HG03097 (cell line): ENCODE measurements around the gene CREBBP.

Experiments
- ATAC-seq: cut with Tn5 transposase; IDR thresholded peaks from one replicate; pipeline ENCODE4 v1.9.1; 2021; ENCODE audit not compliant: unreplicated experiment, low FRiP score

CREBBP gene

DNA sequence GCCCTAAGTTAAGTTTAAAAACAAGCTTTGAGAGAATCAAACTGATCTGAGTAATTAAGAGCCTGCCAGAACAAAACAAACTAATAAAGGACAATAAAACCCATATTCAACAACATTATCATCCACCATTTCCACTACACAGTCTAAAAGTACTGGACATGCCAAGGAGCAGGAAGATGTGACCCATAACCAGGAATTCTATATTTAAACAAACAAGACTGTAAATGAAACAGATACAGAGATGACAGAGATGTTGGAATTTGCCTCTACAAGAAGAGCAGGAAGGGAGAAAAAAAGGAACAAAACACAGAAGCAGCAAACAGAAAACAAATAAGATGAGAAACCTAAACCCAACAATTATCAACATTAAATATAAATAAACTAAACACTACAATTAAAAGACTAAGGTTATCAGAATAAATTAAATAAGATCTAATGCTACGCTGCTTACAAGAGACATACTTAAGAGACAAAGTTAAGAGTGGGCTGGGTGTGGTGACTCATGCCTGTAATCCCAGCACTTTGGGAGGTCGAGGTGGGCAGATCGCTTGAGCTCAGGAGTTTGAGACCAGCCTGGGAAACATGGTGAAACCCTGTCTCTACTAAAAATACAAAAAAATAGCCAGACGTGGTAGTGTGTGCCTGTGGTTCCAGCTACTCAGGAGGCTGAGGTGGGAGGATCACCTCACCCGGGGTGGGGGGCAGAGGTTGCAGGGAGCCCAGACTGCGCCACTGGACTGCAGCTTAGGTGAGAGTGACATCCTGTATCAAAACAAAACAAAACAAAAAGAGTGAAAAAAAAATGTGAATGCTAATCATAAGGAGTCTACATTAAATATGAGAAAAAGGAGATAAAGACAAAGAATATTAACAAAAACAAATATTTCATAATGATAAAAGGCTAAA, 50.6 kb downstream of the CREBBP start:
- ATAC-seq, result no peak

DNA sequence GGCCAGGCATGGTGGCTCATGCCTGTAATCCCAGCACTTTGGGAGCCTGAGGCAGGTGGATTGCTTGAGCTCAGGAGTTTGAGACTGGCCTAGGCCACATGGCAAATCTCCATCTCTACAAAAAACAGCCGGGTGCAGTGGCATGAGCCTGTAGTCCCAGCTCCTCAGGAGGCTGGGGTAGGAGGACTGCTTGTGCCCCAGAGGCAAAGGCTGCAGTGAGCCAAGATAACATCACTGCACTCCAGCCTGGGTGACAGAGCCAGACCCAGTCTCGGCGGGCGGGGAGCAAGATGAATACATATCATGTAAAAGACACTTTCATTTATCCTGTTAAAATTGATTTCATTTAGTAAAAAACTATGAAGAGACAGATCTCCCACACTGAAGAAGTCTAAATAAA, 54.6 kb downstream of the CREBBP start:
- no peak for ATAC-seq

DNA sequence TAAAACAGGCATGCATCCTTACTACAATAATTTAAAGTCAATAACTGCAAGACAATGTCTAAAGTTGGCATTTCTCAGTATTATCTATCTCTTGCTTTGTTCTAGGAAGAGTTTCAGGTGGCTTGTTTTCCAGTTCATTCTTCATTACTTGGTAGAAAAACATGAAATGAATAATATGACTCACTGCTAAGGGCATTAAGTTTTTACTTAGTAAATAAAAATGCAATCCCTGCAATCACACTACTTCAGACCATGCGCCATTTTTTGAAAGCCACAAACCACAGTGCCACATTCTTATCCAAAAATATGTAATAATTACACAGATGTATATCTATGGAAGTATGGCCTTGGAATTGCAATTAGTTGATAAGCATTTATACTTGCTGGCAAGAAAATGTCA, 55.4 kb downstream of the CREBBP start:
- ATAC-seq, result no peak

- ATAC-seq, result no peak
Measured at GRCh38 chr16:3824121-3824795, 56.3 kb downstream of the CREBBP start.

DNA sequence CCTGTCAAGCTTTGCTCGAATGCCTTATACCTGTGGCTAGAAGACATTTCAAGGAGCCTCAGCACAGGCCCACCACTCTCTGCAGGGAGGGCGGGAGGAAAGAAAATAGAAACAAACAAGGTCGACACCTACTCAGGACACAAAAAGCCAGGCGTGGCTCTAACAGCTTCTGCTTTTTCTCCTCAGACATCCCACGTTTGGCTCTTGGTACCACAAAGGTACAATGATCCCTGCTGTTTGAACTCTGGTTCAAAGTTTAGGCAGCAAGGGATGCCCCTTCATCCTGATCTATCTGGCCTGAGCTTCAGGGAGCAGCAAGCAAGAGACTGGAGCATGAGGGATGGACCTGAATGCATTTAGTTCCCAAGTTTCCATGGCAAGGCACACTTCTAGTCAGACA, 57.1 kb downstream of the CREBBP start:
- no peak for ATAC-seq

DNA sequence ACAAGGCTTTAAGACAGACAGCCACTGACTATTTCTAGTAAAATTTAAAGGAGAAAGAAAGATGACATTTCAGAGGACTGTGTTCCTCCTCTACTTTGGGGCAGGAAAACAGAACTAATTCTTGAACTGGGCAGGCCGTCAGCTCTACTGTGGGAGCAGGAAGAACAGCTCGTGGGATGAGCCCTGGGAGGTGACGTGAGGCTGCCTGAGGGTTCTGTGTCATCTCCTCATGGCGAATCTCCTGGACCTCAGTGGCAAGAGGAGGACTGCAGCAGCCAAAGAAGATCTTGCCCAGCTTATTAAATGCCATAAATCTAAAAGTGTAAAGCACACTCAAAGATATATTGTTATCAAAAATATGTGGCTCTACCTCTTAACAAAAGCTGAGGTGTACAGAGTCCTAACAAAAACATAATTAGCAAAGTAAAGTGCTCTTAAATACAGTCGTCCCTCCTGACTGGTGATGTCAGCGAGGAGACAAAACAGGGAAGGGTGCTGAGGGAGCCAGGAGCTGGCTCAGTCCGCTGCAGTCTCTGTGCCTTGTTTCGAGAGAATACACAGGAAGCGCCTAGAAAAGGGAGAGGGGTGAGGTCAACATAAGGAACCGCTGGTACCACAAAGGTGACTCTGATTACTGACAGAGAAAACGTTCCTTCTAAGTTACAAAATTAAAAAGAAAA, 58.0 kb downstream of the CREBBP start:
- no peak for ATAC-seq

GRCh38 chr16:3821184-3821583, 59.3 kb downstream of the CREBBP start:
- no peak for ATAC-seq

- no peak for ATAC-seq
Measured at GRCh38 chr16:3819746-3820724, 60.5 kb downstream of the CREBBP start.

- no peak for ATAC-seq
Measured at GRCh38 chr16:3819175-3819527, 61.4 kb downstream of the CREBBP start.

- ATAC-seq, result no peak
Measured at GRCh38 chr16:3816326-3816725, 64.2 kb downstream of the CREBBP start.

- no peak for ATAC-seq
Measured at GRCh38 chr16:3814755-3815154, 65.8 kb downstream of the CREBBP start.

GRCh38 chr16:3812469-3813172, 67.9 kb downstream of the CREBBP start:
- no peak for ATAC-seq

DNA sequence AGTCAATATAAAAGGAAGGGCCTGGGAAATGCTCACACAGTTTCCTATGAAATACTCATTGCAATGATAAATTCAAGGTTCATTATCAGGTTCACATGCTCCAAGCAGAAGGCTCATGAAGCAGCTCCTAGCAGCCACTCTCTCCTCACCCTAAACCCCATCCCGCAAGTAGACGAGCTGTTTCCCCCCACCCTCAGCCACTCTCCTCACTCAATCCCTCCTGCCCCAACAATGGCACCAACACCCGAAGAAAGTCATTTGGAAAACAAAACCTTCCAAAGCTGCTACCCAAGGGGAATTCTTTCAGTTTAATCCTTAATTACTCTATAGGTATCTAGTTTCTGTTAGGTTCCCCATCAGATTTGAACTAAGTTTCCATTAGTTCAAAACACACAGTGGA, 69.7 kb downstream of the CREBBP start:
- ATAC-seq, result no peak

GRCh38 chr16:3810198-3810664, 70.3 kb downstream of the CREBBP start:
- ATAC-seq, result peak; percentile 50

- no peak for ATAC-seq
Measured at GRCh38 chr16:3808308-3809063, 72.0 kb downstream of the CREBBP start.

- no peak for ATAC-seq
Measured at GRCh38 chr16:3807425-3808123, 72.9 kb downstream of the CREBBP start.

DNA sequence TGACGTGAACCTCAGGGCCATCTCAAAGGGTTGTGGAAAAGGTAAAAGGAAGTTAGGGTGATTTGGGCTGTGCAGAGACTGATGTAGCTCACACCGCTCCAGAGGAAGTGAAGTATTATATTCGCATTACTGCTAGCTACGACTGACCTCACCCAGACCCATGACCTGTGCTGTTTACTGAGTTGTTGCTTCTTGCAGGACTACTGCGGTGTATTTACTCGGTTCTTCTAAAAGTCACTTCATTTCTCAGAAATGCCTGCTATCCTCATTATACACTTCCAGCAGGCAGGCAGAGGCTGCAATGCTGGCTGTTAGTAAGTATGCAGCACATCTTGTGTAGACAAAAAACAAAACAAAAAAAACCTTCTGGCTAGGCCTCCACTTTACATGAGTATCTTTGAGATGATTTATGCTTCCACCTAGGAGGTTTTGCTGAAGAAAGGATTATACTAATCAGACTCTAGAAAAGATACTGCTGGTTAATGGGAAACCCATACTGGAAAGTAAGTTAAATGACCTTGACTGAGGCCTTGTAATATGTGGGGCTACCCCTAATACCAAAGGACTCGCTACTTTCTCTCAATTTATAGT, 76.0 kb downstream of the CREBBP start:
- no peak for ATAC-seq
